Progenitor cell of endocrine pancreas (in vitro differentiated cells): ENCODE results near the gene SYDE2. TPM values are rescaled to one million over a fixed set of nuclear protein-coding genes. Genes with fewer than 3 reads are reported as not detected.
"Not testable (repeated sequence)": the region's sequence is repeated elsewhere in the genome, so short reads cannot be mapped to it uniquely, and the experiment has no call there.

Experiments
- DNase-seq: peaks from one replicate; pipeline ENCODE4 v3.0.0; 2021; ENCODE audit warnings: low spot score; ENCODE audit not compliant: unreplicated experiment
- H3K27ac Mint-ChIP-seq: 2 replicates; pipeline ENCODE4 v1.8.0; 2021; ENCODE audit warnings: mild to moderate bottlenecking, moderate library complexity, mixed read lengths
- H3K27me3 Mint-ChIP-seq: 2 replicates; pipeline ENCODE4 v1.8.0; 2021; ENCODE audit warnings: mixed read lengths
- H3K36me3 Mint-ChIP-seq: 2 replicates; pipeline ENCODE4 v1.8.0; 2022; ENCODE audit warnings: mixed read lengths; ENCODE audit not compliant: insufficient read depth
- H3K4me1 Mint-ChIP-seq: 2 replicates; pipeline ENCODE4 v1.8.0; 2021; ENCODE audit warnings: low read depth, mixed read lengths
- H3K4me3 Mint-ChIP-seq: 2 replicates; pipeline ENCODE4 v1.8.0; 2021; ENCODE audit warnings: low read depth, mild to moderate bottlenecking, moderate library complexity, mixed read lengths
- H3K9me3 Mint-ChIP-seq: 2 replicates; pipeline ENCODE4 v1.8.0; 2021; ENCODE audit warnings: low read depth, mixed read lengths
- long read RNA-seq: library from polyadenylated mRNA; unstranded; transcript quantifications from one replicate; pipeline ENCODE4 v2.0.0, GENCODE V29; 2020
- total RNA-seq: library from RNA; stranded (reverse); gene quantifications from 2 replicates; pipeline ENCODE4 v1.2.1, GENCODE V29; 2021
- TF ChIP-seq, protein P1 (sequence below): fragments of 200-600 bp; sonication (generic); IDR thresholded peaks from one replicate; pipeline ENCODE4 v1.5.0; 2021; ENCODE audit warnings: antibody characterized with exemption, mild to moderate bottlenecking; ENCODE audit not compliant: unreplicated experiment

Gene SYDE2, protein sequence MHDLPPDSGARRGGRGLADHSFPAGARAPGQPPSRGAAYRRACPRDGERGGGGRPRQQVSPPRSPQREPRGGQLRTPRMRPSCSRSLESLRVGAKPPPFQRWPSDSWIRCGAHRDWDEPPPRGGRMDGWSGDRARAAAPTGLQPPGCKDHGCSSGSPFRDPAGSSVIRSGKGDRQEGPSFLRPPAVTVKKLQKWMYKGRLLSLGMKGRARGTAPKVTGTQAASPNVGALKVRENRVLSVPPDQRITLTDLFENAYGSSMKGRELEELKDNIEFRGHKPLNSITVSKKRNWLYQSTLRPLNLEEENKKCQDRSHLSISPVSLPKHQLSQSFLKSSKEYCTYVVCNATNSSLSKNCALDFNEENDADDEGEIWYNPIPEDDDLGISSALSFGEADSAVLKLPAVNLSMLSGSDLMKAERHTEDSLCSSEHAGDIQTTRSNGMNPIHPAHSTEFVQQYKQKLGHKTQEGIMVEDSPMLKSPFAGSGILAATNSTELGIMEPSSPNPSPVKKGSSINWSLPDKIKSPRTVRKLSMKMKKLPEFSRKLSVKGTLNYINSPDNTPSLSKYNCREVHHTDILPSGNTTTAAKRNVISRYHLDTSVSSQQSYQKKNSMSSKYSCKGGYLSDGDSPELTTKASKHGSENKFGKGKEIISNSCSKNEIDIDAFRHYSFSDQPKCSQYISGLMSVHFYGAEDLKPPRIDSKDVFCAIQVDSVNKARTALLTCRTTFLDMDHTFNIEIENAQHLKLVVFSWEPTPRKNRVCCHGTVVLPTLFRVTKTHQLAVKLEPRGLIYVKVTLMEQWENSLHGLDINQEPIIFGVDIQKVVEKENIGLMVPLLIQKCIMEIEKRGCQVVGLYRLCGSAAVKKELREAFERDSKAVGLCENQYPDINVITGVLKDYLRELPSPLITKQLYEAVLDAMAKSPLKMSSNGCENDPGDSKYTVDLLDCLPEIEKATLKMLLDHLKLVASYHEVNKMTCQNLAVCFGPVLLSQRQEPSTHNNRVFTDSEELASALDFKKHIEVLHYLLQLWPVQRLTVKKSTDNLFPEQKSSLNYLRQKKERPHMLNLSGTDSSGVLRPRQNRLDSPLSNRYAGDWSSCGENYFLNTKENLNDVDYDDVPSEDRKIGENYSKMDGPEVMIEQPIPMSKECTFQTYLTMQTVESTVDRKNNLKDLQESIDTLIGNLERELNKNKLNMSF
- total RNA-seq: 24.2 and 24.6 TPM in 2 replicates
- long read RNA-seq, partial matches to known transcripts: 5 of 9 reads
- long read RNA-seq, other reads (novel, unspliced or antisense): 4 of 9 reads

DNA sequence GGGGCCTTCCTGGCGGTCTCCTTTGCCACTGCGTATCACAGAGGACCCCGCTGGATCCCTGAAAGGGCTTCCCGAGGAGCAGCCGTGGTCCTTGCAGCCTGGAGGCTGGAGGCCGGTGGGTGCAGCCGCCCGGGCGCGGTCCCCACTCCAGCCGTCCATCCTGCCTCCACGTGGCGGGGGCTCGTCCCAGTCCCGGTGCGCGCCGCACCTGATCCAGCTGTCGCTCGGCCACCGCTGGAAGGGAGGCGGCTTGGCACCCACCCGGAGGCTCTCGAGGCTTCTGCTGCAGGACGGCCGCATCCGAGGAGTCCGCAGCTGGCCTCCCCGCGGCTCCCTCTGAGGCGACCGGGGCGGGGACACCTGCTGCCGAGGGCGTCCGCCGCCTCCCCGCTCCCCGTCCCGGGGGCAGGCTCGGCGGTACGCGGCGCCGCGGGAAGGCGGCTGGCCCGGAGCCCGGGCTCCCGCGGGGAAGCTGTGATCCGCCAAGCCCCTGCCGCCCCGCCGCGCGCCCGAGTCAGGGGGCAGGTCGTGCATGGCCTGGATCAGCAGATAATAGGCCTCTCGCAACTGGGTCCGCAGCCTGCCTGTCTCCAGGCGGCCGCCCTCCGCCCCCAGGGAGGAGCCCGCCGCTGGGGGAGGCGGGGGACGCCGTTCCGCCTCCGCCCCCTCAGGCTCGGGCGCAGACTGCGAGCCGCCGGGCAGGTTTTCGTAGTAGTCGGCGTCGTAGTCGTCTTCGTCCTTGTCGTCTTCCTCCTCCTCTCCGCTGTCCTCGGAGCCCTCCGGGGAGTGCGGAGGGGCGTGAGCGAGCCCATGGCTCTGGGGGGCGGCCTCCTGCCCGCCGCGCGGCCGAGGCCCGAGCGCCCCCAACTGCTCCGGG is at the start of gene SYDE2:
TSS of gene SYDE2 (minus strand) at position 554 of the 877 bp plus-strand sequence. CDS start at position 534, 20 bp downstream.
- DNase-seq: peak; percentile 69
- H3K4me3 Mint-ChIP-seq: peak within 1 kb of the TSS; percentile 98
- TF ChIP-seq, protein P1, sequence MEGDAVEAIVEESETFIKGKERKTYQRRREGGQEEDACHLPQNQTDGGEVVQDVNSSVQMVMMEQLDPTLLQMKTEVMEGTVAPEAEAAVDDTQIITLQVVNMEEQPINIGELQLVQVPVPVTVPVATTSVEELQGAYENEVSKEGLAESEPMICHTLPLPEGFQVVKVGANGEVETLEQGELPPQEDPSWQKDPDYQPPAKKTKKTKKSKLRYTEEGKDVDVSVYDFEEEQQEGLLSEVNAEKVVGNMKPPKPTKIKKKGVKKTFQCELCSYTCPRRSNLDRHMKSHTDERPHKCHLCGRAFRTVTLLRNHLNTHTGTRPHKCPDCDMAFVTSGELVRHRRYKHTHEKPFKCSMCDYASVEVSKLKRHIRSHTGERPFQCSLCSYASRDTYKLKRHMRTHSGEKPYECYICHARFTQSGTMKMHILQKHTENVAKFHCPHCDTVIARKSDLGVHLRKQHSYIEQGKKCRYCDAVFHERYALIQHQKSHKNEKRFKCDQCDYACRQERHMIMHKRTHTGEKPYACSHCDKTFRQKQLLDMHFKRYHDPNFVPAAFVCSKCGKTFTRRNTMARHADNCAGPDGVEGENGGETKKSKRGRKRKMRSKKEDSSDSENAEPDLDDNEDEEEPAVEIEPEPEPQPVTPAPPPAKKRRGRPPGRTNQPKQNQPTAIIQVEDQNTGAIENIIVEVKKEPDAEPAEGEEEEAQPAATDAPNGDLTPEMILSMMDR: no peak

DNA sequence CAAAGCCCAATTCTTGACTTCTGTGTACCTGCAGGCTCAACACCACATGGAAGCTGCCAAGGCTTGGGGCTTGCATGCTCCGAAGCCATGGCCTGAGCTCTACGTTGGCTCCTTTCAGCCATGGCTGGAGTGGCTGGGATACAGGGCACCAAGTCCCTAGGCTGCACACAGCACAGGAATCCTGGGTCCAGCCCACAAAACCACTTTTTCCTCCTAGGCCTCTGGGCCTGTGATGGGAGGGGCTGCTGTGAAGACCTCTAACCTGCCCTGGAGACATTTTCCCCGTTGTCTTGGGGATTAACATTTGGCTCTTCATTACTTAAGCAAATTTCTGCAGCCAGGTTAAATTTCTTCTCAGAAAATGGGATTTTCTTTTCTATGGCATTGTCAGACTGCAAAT is 48.2 kb upstream of the SYDE2 start:
- H3K4me1 Mint-ChIP-seq, H3K4me3 Mint-ChIP-seq, H3K27me3 Mint-ChIP-seq, H3K27ac Mint-ChIP-seq, DNase-seq: not testable (repeated sequence)
- H3K9me3 Mint-ChIP-seq: peaks cover 12% of the 10 kb centered on the region
- H3K36me3 Mint-ChIP-seq: peaks cover 23% of the 10 kb centered on the region

More for the DNA sequence above, at the start of gene SYDE2:
- H3K9me3 Mint-ChIP-seq: no peaks in the 10 kb centered on the region
- H3K27ac Mint-ChIP-seq: peak within 1 kb of the TSS; percentile 100
- H3K36me3 Mint-ChIP-seq: no peaks in the 10 kb centered on the region
- peaks cover 37% of the 10 kb centered on the region for H3K4me1 Mint-ChIP-seq
- no peaks in the 10 kb centered on the region for H3K27me3 Mint-ChIP-seq

DNA sequence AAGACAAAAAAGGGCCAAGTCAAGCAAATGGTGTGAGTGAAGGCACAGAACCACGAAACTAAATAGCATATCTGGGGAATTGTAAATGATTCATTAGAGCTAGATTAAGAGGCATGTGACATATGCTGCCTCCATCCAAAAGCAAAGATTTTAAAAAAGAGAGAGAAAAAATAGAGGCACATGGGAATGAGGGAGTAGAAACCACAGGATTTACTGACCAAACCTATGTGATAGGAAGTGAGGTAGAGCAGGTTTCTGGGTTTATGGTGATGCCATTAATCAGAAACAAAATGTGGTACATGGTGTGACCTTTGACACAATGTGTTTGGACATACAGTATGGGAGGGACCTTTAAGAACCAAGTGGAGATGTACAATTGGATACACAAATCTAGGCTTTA is 45.1 kb upstream of the SYDE2 start:
- no peak for DNase-seq
- H3K9me3 Mint-ChIP-seq: peaks cover 12% of the 10 kb centered on the region
- TF ChIP-seq, protein P1: no peak
- H3K27me3 Mint-ChIP-seq: no peaks in the 10 kb centered on the region
- peaks cover 12% of the 10 kb centered on the region for H3K4me1 Mint-ChIP-seq
- H3K27ac Mint-ChIP-seq: no peak overlapping the region
- no peak overlapping the region for H3K4me3 Mint-ChIP-seq
- H3K36me3 Mint-ChIP-seq: peaks cover 16% of the 10 kb centered on the region

DNA sequence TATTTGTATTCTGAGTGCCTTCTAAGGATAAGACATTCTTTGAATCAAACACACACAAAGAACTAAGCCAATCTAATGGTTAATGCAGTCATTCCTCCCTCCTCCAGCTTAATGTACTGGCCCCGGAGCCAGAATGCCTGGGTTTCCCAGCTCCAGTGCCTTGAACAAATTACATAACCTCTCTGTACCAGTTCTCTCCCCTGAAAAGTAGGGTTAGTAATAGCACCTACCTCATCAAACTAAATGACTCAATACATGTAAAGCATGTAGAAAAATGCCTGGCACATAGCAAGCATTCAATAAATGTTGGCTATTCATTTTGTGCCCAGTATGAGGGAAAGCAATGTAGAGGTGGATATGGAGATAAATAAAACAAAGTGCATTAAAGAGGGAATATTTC is 44.6 kb upstream of the SYDE2 start:
- Mint-ChIP-seq H3K36me3 (peaks cover 13% of the 10 kb centered on the region), H3K27me3 (no peaks in the 10 kb centered on the region), H3K27ac (no peak overlapping the region), H3K4me1 (peaks cover 16% of the 10 kb centered on the region), H3K4me3 (no peak overlapping the region), H3K9me3 (peaks cover 10% of the 10 kb centered on the region)
- TF ChIP-seq, protein P1: no peak
- DNase-seq: no peak
